Endothelial cell of umbilical vein (primary cell): Measurements from ENCODE around the gene PPP1R12A. TPM values are rescaled to one million over a fixed set of nuclear protein-coding genes. Genes with fewer than 3 reads are reported as not detected.

ENCODE experiments used
- BruUV-seq: library from RNA; stranded (reverse); fragments of 400-500 nt; replicated peaks from 2 replicates; lab custom pipeline; 2021; lab: Mats Ljungman, UMichigan
- CTCF ChIA-PET: fragments of 300-600, 350-600 bp; sonication (Branson Sonifier 250); formaldehyde crosslinking; loops from one replicate; lab custom pipeline; 2021; ENCODE audit warnings: antibody characterized with exemption, inconsistent platforms; lab: Charles Lee
- POLR2A ChIA-PET: fragments of 300-600, 350-600 bp; sonication (Branson Sonifier 250); formaldehyde crosslinking; loops from one replicate; lab custom pipeline; 2021; ENCODE audit warnings: antibody characterized with exemption, inconsistent platforms; lab: Charles Lee
- DNase-seq: peaks from one replicate; pipeline ENCODE4 v3.0.0-alpha.2; 2011; ENCODE audit warnings: low read depth, low spot score
- FAIRE-seq: peaks from 2 replicates; lab custom pipeline; 2011; peaks lifted over from hg19 to GRCh38; lab: Jason Lieb, UNC
- H2AFZ ChIP-seq: 2 replicates; pipeline ENCODE4 v1.6.0; 2012; ENCODE audit warnings: low read depth, low read length, control low read depth, inconsistent platforms
- H3K27ac ChIP-seq: 2 replicates; pipeline ENCODE4 v1.5.1; 2011; ENCODE audit warnings: low read depth, mild to moderate bottlenecking, control low read depth, low read length, moderate library complexity; ENCODE audit not compliant: insufficient read depth
- H3K27me3 ChIP-seq, 2 experiments: 2 replicates each; pipeline versions ENCODE4 v1.6.0 to v1.6.1; 2011; ENCODE audit warnings: low read length in 2 of 2, mixed read lengths in 1 of 2; ENCODE audit not compliant: control insufficient read depth in 2 of 2, insufficient read depth in 2 of 2
- H3K36me3 ChIP-seq, 2 experiments: 2 replicates in 1 of 2; 3 replicates in 1 of 2; pipeline ENCODE4 v1.5.1; 2011; ENCODE audit warnings: low read length in 2 of 2, mild to moderate bottlenecking in 1 of 2, moderate library complexity in 1 of 2; ENCODE audit not compliant: control insufficient read depth in 2 of 2, insufficient read depth in 2 of 2; ENCODE audit errors: extremely low read depth in 1 of 2
- H3K4me1 ChIP-seq: 3 replicates; pipeline ENCODE4 v1.5.1; 2011; ENCODE audit warnings: mild to moderate bottlenecking, low read length; ENCODE audit not compliant: control insufficient read depth, insufficient read depth; ENCODE audit errors: extremely low read depth
- H3K4me2 ChIP-seq: 2 replicates; pipeline ENCODE4 v1.6.1; 2011; ENCODE audit warnings: low read length, control low read depth, mixed read lengths; ENCODE audit not compliant: insufficient read depth
- H3K4me3 ChIP-seq, 3 experiments: fragments of 200-600 bp in 1 of 3; sonication (generic), shearing (Covaris generic) in 1 of 3; replicated peaks in 1 of 3; 2 replicates each; pipeline ENCODE4 v1.5.1; 2011 to 2016; ENCODE audit warnings: control low read depth in 3 of 3, low read length in 3 of 3, mild to moderate bottlenecking in 2 of 3, inconsistent platforms in 1 of 3, low read depth in 1 of 3, moderate library complexity in 1 of 3; ENCODE audit not compliant: insufficient read depth in 1 of 3
- H3K79me2 ChIP-seq: 2 replicates; pipeline ENCODE4 v1.6.0; 2012; ENCODE audit warnings: low read length, inconsistent platforms; ENCODE audit not compliant: control insufficient read depth, insufficient read depth
- H3K9ac ChIP-seq: replicated peaks from 2 replicates; pipeline ENCODE3; 2011; ENCODE audit warnings: low read length, control low read depth; ENCODE audit not compliant: insufficient read depth; ENCODE audit errors: extremely low read depth
- H3K9me1 ChIP-seq: replicated peaks from 3 replicates; pipeline ENCODE4 v1.6.0; 2011; ENCODE audit warnings: mild to moderate bottlenecking, low read length; ENCODE audit not compliant: control insufficient read depth, insufficient read depth; ENCODE audit errors: extremely low read depth
- H3K9me3 ChIP-seq: replicated peaks from 2 replicates; pipeline ENCODE4 v1.5.1; 2012; ENCODE audit warnings: low read length, inconsistent platforms; ENCODE audit not compliant: control insufficient read depth, insufficient read depth
- H4K20me1 ChIP-seq: replicated peaks from 2 replicates; pipeline ENCODE3; 2011; ENCODE audit warnings: mild to moderate bottlenecking, low read length; ENCODE audit not compliant: control insufficient read depth, insufficient read depth; ENCODE audit errors: extremely low read depth
- CTCF ChIP-seq, 2 donors: IDR thresholded peaks; 1 replicate in 1 of 2; 2 replicates in 1 of 2; pipeline ENCODE4 v1.5.1; 2011; ENCODE audit warnings: low read length in 2 of 2, mild to moderate bottlenecking in 2 of 2, moderate library complexity in 2 of 2, control low read depth in 1 of 2, inconsistent platforms in 1 of 2, low read depth in 1 of 2; ENCODE audit not compliant: insufficient read depth in 1 of 2; ENCODE audit errors: extremely low read depth in 1 of 2
- EZH2 ChIP-seq: IDR thresholded peaks from 2 replicates; pipeline ENCODE4 v1.6.1; 2012; ENCODE audit warnings: borderline replicate concordance, low read depth, mild to moderate bottlenecking, moderate library complexity, low read length, inconsistent platforms; ENCODE audit not compliant: severe bottlenecking
- FOS ChIP-seq: IDR thresholded peaks from 2 replicates; pipeline ENCODE4 v1.6.1; 2011; ENCODE audit warnings: mild to moderate bottlenecking, low read length, moderate library complexity, borderline replicate concordance; ENCODE audit not compliant: insufficient read depth
- GATA2 ChIP-seq: IDR thresholded peaks from 2 replicates; pipeline ENCODE4 v1.7.0; 2011; ENCODE audit warnings: low read depth, mild to moderate bottlenecking, moderate library complexity, mixed read lengths, low read length; ENCODE audit not compliant: insufficient read length, insufficient read depth
- JUN ChIP-seq: IDR thresholded peaks from 2 replicates; pipeline ENCODE4 v1.6.1; 2011; ENCODE audit warnings: borderline replicate concordance, low read depth; ENCODE audit not compliant: insufficient read length, insufficient read depth
- MAX ChIP-seq: IDR thresholded peaks from 2 replicates; pipeline ENCODE4 v1.6.1; 2011; ENCODE audit not compliant: insufficient read depth, insufficient read length
- MYC ChIP-seq: IDR thresholded peaks from one replicate; pipeline ENCODE4 v1.6.1; 2011; ENCODE audit warnings: mild to moderate bottlenecking, low read depth, low read length
- POLR2A ChIP-seq: IDR thresholded peaks from 2 replicates; pipeline ENCODE4 v1.6.1; 2012; ENCODE audit warnings: low read depth, mild to moderate bottlenecking, control low read depth, low read length
- POLR2AphosphoS5 ChIP-seq: IDR thresholded peaks from 2 replicates; pipeline ENCODE4 v1.6.1; 2012; ENCODE audit warnings: low read depth, mild to moderate bottlenecking, control low read depth, low read length, moderate library complexity; ENCODE audit not compliant: insufficient read depth
- dilution Hi-C: fragments of 300-500 bp; cut with MboI; formaldehyde crosslinking; loops from one replicate; pipeline ENCODE4 v1.15.0; 2019; ENCODE audit warnings: low sequenced_read_pairs; ENCODE audit not compliant: extremely low pct_ligation_motif_present
- intact Hi-C: fragments of 100-400 bp; cut with micrococcal nuclease; formaldehyde crosslinking; loops from one replicate; pipeline ENCODE4 v1.10.0; 2022
- polyA plus RNA-seq, 4 experiments: library from polyadenylated mRNA; depleted of rRNA in 3 of 4; stranded (reverse) in 3 of 4; unstranded in 1 of 4; fragments of >200 nt; gene quantifications; 2 replicates each; pipeline versions ENCODE4 v1.2.1 to v1.2.3, GENCODE V29; 2011 to 2012; ENCODE audit warnings: missing spikeins in 1 of 4
- total RNA-seq: library from RNA; stranded (reverse); gene quantifications from 2 replicates; pipeline ENCODE4 v1.2.3, GENCODE V29; 2021

The PPP1R12A gene
- total and polyA plus RNA-seq, 2 donors (not counting 3 experiments of a cell fraction or from before 2014, with no cell fraction given): 12.9 to 83.9 TPM

GRCh38 chr12:79956896-79957295 lies 22.0 kb upstream of the PPP1R12A start:
- no peaks in the 10 kb centered on the region for H3K9me1 ChIP-seq
- H3K9me3 ChIP-seq: no peaks in the 10 kb centered on the region
- no peak overlapping the region for H2AFZ ChIP-seq
- H3K4me1 ChIP-seq: no peaks in the 10 kb centered on the region
- ChIA-PET CTCF (interaction anchor here (0.9 kb wide), 1 partner anchor 20 kb away, joined by 4 read pairs; no protein-coding TSS in a partner anchor), POLR2A (no interaction called here)
- H3K4me2 ChIP-seq: no peak overlapping the region
- H3K36me3 ChIP-seq: no peaks in the 10 kb centered on the region
- H3K79me2 ChIP-seq: no peaks in the 10 kb centered on the region
- TF ChIP-seq MYC: no peak
- no peak for TF ChIP-seq MAX
- no peak for TF ChIP-seq EZH2
- TF ChIP-seq JUN: no peak
- no peak for TF ChIP-seq GATA2
- no peak overlapping the region for H3K9ac ChIP-seq
- intact Hi-C loops (no loop called here), dilution Hi-C loops (no loop called here)
- H4K20me1 ChIP-seq: no peaks in the 10 kb centered on the region
- BruUV-seq: no TSS peak
- DNase-seq (no peak), FAIRE-seq (no peak)
- no peak overlapping the region for H3K27ac ChIP-seq
- H3K4me3 ChIP-seq: no peak overlapping the region
- no peaks in the 10 kb centered on the region for H3K27me3 ChIP-seq

GRCh38 chr12:79955561-79955960 lies 20.7 kb upstream of the PPP1R12A start:
- Histone ChIP-seq H3K9me1 (no peaks in the 10 kb centered on the region), H3K27ac (no peak overlapping the region), H4K20me1 (no peaks in the 10 kb centered on the region), H3K27me3 (no peaks in the 10 kb centered on the region), H3K4me2 (no peak overlapping the region), H3K4me1 (no peaks in the 10 kb centered on the region), H3K4me3 (no peak overlapping the region), H3K9ac (no peak overlapping the region), H2AFZ (no peak overlapping the region), H3K79me2 (no peaks in the 10 kb centered on the region), H3K9me3 (no peaks in the 10 kb centered on the region), H3K36me3 (no peaks in the 10 kb centered on the region)
- ChIA-PET CTCF (interaction anchor here (1.7 kb wide), 1 partner anchor 15 kb away, joined by 3 read pairs; no protein-coding TSS in a partner anchor), POLR2A (interaction anchor here (0.6 kb wide), 1 partner anchor 253 kb away, joined by 4 read pairs; no protein-coding TSS in a partner anchor)
- BruUV-seq: no TSS peak
- intact Hi-C loops (no loop called here), dilution Hi-C loops (no loop called here)
- TF ChIP-seq MYC: no peak
- no peak for TF ChIP-seq FOS
- TF ChIP-seq POLR2A: no peak
- no peak for TF ChIP-seq POLR2AphosphoS5
- TF ChIP-seq EZH2: no peak
- TF ChIP-seq CTCF (IDR thresholded peaks at IDR 0.05; ENCODE audit: extremely low read depth in 1 of 2, insufficient read depth in 1 of 2, low read depth in 1 of 2, low read length in 2 of 2): no peak
- DNase-seq (no peak), FAIRE-seq (no peak)
